GM21528 (cell line): Measurements from ENCODE around the gene ZNF419.

Experiments used
- ATAC-seq: cut with Tn5 transposase; IDR thresholded peaks from one replicate; pipeline ENCODE4 v1.9.1; 2021; ENCODE audit warnings: mild to moderate bottlenecking, moderate library complexity; ENCODE audit not compliant: unreplicated experiment, low FRiP score

Gene ZNF419

DNA sequence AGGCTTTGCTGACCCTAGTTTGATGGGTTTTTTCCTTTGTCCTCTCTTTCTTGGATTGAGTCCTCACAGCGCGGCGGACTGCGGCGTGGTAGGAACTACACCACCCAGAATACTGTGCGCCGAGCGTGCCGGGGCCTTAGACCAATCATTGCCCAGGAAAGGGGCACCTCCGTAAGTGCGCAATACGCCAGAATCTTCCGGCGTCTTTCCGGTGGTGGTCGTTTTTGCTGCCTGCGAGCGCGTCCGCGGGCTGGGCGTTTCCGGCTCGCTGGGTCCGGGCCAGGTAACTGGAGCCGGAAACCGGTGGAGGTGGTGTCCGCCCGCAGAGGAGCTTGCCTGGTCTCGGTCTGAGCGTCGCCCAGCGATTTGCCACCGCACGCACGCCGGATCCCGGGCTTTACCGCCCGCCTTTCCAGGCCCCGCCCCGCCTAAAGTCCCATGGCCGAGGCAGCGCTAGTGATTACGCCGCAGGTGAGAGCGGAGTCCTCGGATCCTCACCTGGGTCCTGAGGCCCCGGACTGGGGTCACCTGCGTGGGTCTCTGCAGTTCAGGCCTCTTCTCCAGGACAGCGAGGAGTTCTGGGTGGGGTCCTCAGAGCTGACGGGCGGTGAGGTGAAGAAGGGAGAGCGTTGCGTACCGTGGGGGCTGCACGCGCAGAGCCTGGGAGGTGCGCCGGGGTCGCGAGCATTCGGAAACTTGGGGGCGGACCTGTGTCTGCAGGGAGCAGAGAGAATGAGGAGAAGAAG, 39.8 kb downstream of the ZNF419 start, which contains the start of gene ZNF549:
TSS of gene ZNF549 (plus strand) at position 221 of the 746 bp plus-strand sequence. CDS start at position 439, 218 bp downstream.
- peak; percentile 93 for ATAC-seq

DNA sequence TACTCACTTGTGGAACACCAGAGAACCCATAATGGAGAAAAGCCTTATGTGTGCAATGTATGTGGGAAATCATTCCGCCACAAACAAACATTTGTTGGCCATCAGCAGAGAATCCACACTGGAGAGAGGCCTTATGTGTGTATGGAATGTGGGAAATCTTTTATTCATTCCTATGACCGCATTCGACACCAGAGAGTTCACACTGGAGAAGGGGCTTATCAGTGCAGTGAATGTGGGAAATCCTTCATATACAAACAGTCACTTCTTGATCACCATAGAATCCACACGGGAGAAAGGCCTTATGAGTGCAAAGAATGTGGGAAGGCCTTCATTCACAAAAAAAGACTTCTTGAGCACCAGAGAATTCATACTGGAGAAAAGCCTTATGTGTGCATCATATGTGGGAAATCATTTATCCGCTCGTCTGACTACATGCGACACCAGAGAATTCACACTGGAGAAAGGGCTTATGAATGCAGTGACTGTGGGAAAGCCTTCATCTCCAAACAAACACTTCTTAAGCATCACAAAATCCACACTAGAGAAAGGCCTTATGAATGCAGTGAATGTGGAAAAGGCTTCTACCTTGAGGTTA, 50.5 kb downstream of the ZNF419 start:
- ATAC-seq = no peak
